Activated T-cell treated with anti-CD3 and anti-CD28 coated beads, Interleukin-2, amount 50 U/mL, for 24 hours (primary cell): ENCODE measurements around the gene AGAP1.

Experiments used
- DNase-seq: peaks from one replicate; pipeline ENCODE4 v3.0.0-alpha.2; 2020
- H3K27ac Mint-ChIP-seq: 2 replicates; pipeline ENCODE4 v1.8.0; 2020; ENCODE audit warnings: mild to moderate bottlenecking, mixed read lengths
- H3K27me3 Mint-ChIP-seq: 2 replicates; pipeline ENCODE4 v1.8.0; 2020; ENCODE audit warnings: mixed read lengths
- H3K36me3 Mint-ChIP-seq: 2 replicates; pipeline ENCODE4 v1.8.0; 2020; ENCODE audit warnings: low read depth, mixed read lengths
- H3K4me1 Mint-ChIP-seq: 2 replicates; pipeline ENCODE4 v1.8.0; 2020; ENCODE audit warnings: low read depth, mixed read lengths
- H3K4me3 Mint-ChIP-seq: 2 replicates; pipeline ENCODE4 v1.8.0; 2020; ENCODE audit warnings: mild to moderate bottlenecking, moderate library complexity, mixed read lengths
- H3K9me3 Mint-ChIP-seq: 2 replicates; pipeline ENCODE4 v1.8.0; 2020; ENCODE audit warnings: mixed read lengths

Gene AGAP1

DNA sequence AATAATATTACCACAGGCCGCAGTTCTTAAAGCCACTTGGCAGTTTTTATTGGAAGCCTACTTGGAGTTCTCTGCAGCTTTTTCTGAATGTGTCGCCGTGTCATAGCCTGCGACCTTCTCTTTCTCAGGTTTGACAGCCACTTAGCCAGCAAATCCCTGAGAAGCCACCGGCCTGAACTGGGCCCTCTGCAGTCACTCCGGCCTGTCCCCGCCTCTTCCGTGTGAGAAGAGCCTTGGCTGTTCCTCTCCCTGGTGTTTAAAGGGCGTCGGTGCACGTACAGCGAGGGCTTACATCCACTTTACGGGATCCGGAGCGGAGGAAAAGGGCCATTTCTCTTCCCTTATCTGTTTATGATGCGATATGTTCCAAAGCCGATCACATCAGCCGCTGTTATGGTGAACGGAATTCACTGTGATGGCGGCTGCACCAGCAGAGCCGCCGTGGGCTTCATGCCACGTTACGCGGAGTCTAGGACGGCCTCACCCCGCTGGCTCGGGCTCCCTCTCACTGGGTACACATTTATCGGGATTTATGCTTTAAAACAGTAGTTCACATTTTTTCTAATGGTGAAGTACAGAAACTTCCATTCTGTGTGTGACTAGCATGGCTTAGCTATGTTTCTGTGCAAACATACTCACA lies 607.6 kb downstream of the AGAP1 start:
- Mint-ChIP-seq H3K36me3 (no peaks in the 10 kb centered on the region), H3K9me3 (no peaks in the 10 kb centered on the region), H3K27me3 (peaks cover 3% of the 10 kb centered on the region), H3K4me1 (no peaks in the 10 kb centered on the region), H3K27ac (no peak overlapping the region), H3K4me3 (no peak overlapping the region)
- DNase-seq: no peak

DNA sequence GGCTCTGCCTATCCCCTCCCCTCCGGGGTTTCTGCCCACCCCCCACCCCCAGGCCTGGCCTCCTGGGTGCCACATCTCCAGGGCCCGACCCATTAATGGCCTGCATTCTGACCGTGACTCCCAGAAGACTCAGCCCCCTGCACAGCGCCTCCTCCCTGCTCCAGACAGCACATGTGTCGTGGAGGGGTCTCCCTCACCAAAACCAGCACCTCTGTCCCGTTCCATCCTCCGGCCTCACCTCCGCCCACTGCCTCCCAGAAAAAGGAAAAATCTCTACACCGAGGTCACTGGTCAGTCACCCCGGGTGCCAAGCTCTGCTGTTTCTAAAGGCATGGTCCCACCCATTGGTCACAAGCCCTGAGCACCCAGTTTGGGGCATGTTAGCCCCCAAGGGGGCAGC lies 609.1 kb downstream of the AGAP1 start:
- no peak overlapping the region for H3K27ac Mint-ChIP-seq
- H3K9me3 Mint-ChIP-seq: no peaks in the 10 kb centered on the region
- peaks cover 9% of the 10 kb centered on the region for H3K27me3 Mint-ChIP-seq
- DNase-seq: no peak
- no peak overlapping the region for H3K4me3 Mint-ChIP-seq
- no peaks in the 10 kb centered on the region for H3K4me1 Mint-ChIP-seq
- no peaks in the 10 kb centered on the region for H3K36me3 Mint-ChIP-seq

DNA sequence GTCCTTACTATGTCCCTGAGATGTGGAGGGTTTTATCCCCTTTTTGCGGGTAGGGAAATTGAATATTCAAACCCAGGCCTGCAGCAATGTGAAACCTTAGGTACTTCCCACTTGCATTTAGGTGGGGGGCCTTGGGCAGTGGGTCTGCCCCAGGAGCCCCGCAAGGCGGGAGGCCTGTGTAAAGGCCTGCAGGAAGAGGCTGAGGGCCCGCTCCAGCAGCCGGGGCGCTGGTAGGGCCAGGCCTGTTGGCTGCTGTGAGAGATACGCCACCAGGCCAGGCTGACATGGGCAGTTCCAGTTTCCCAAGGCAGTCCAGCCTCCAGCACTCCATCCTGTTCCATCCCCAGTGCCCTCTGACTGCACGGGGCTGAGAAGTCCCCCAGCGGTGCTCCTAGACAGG lies 610.1 kb downstream of the AGAP1 start:
- no peaks in the 10 kb centered on the region for H3K36me3 Mint-ChIP-seq
- H3K27ac Mint-ChIP-seq: no peak overlapping the region
- no peaks in the 10 kb centered on the region for H3K4me1 Mint-ChIP-seq
- no peak for DNase-seq
- no peak overlapping the region for H3K4me3 Mint-ChIP-seq
- H3K27me3 Mint-ChIP-seq: peaks cover 19% of the 10 kb centered on the region
- no peaks in the 10 kb centered on the region for H3K9me3 Mint-ChIP-seq

DNA sequence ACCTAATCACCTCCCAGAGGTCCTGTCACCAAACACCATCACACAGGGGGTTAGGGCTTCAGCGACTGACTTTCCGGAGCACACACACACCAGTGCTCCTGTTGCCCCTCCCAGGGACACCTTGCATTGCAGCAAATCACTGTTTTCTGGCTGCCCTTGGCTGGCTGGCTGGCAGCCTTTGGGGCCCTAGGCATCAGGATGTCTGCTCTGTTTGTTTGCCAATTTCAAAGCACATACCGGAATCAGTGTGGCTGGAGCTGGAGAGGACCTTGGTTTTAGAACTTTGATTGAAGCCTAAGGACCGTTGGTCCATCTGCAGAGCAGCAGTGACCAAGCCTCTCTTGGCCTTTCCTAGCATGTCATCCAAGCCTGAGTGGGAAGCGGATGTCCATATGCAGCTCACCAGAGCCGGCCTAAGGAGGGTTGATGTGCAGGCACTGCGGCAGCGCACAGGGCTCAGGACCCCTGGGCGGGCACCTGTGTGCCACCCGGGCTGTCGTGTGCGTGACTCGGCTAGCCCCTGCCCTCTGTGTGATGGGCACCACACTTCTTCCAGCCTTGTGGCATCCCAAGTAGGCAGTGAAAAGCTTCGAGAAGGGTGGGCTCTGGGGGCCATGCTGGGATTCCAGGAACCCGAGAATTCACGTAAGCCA lies 612.2 kb downstream of the AGAP1 start:
- peaks cover 25% of the 10 kb centered on the region for H3K27me3 Mint-ChIP-seq
- no peaks in the 10 kb centered on the region for H3K9me3 Mint-ChIP-seq
- H3K27ac Mint-ChIP-seq: no peak overlapping the region
- DNase-seq: no peak
- H3K4me1 Mint-ChIP-seq: no peaks in the 10 kb centered on the region
- H3K4me3 Mint-ChIP-seq: no peak overlapping the region
- no peaks in the 10 kb centered on the region for H3K36me3 Mint-ChIP-seq

DNA sequence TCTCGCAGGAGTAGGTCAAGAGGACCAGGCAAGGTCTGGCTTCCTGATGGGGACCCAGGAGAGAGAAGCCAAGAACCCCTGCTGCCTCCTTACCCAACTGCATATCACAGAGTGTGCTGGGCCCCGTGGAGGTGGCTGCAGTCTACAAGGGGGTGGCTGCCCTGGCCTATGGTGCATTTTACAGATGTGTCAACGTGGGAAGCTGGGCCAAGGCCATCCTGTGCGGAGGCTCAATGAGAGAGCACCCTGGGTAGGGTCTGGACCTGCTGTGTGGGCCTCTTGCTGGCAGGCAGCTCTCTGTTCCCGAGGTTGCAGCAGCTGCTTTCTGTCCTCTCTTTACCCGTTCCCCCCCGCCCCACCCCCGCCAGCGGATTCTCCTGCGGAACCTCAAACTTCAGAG lies 612.9 kb downstream of the AGAP1 start:
- Mint-ChIP-seq H3K4me3 (no peak overlapping the region), H3K9me3 (no peaks in the 10 kb centered on the region), H3K27me3 (peaks cover 25% of the 10 kb centered on the region), H3K27ac (no peak overlapping the region), H3K36me3 (no peaks in the 10 kb centered on the region), H3K4me1 (no peaks in the 10 kb centered on the region)
- DNase-seq: no peak

DNA sequence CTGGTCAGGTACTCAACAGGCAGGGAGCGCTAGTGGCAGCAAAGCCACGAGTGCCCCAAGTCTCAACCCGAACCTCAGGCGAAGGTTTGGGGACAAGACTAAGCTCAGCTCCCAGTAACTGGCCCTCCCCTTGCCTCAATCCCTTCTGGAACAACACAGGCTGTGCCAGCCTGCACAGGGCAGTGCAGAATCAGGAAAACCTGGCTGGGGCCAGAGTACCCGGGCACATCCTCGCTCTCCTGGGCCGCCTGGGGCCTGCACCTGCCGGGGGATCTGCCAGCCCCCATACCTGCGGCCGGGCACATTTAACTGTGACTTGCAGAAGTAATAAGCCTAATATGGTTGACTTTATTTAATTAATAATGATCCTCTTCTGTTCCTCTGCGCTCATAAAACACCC lies 613.7 kb downstream of the AGAP1 start:
- no peak overlapping the region for H3K27ac Mint-ChIP-seq
- no peaks in the 10 kb centered on the region for H3K4me1 Mint-ChIP-seq
- H3K27me3 Mint-ChIP-seq: peaks cover 27% of the 10 kb centered on the region
- no peaks in the 10 kb centered on the region for H3K36me3 Mint-ChIP-seq
- no peaks in the 10 kb centered on the region for H3K9me3 Mint-ChIP-seq
- H3K4me3 Mint-ChIP-seq: no peak overlapping the region
- DNase-seq: no peak

DNA sequence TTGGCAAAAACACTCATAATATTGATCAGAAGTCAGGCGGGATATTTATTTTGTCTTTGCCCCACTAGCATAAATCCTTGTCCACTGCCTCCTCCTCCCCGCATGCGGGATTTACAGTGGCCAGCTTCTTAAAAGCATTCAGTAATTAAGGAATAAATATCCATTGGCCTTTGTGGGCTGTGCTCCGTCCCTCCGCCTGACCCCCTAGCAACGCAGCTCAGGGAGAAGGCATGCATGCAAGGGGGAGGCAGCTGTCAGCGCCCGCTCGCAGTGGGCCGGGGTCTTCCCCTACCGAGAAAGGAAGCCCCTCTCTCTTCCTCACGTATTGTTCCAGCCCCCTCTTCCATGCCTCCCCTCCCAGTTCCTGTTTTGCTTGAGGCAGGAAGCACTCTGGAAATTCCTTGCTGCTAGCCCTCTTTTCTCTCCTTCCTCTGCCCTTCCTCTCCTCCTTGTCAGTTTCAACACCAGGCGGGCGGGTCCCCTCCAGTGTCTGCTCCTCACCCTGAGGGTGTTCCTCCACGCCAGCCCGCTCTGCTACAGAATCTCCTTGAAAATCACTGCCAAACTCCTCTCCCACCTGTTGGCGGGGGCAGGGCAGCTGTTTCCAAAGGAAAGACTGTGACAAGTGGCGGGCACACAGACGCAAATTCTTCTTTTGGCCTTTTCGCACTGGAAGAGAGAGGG lies 614.2 kb downstream of the AGAP1 start:
- no peaks in the 10 kb centered on the region for H3K4me1 Mint-ChIP-seq
- no peaks in the 10 kb centered on the region for H3K36me3 Mint-ChIP-seq
- H3K9me3 Mint-ChIP-seq: no peaks in the 10 kb centered on the region
- no peak overlapping the region for H3K4me3 Mint-ChIP-seq
- H3K27me3 Mint-ChIP-seq: peaks cover 25% of the 10 kb centered on the region
- no peak for DNase-seq
- H3K27ac Mint-ChIP-seq: no peak overlapping the region

DNA sequence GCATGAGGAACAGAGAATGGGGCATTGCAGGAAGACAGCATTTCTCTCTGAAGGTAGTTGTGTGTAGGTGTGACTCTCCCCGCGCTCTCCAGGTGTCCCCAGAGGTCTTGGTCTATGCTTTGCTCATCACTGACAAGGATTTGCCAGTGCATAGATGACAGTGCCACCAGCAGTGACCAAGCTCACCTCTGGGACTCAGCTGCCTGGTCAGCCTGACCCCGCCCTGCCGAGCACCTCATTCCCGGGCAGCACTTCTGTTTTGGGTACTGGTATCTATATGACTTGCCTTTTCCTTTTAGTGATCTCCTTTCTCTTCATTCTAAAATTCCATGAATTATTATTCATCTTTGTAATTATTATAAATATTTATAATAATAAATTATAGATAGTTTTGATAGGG lies 615.2 kb downstream of the AGAP1 start:
- Mint-ChIP-seq H3K9me3 (no peaks in the 10 kb centered on the region), H3K27ac (no peak overlapping the region), H3K4me1 (no peaks in the 10 kb centered on the region), H3K27me3 (peaks cover 24% of the 10 kb centered on the region), H3K36me3 (no peaks in the 10 kb centered on the region), H3K4me3 (no peak overlapping the region)
- no peak for DNase-seq

DNA sequence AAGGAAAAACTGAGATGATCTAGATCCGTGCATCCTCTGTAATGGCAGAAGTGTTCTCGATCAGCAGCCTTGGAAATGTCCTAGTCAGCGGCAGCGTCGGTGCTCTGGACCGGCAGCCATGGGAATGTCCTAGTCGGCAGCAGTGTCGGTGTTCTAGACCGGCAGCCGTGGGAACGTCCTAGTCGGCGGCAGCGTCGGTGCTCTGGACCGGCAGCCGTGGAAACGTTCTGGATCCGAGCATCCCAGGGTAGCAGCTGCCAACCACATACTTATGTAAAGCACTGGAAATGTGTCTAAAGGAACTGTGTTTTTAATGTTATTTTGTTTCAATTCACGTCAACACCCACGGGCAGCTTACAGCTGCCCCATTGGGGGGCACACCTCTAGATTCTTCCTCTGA lies 615.6 kb downstream of the AGAP1 start:
- Mint-ChIP-seq H3K36me3 (no peaks in the 10 kb centered on the region), H3K4me3 (no peak overlapping the region), H3K4me1 (no peaks in the 10 kb centered on the region), H3K9me3 (no peaks in the 10 kb centered on the region), H3K27ac (no peak overlapping the region), H3K27me3 (peaks cover 24% of the 10 kb centered on the region)
- no peak for DNase-seq

DNA sequence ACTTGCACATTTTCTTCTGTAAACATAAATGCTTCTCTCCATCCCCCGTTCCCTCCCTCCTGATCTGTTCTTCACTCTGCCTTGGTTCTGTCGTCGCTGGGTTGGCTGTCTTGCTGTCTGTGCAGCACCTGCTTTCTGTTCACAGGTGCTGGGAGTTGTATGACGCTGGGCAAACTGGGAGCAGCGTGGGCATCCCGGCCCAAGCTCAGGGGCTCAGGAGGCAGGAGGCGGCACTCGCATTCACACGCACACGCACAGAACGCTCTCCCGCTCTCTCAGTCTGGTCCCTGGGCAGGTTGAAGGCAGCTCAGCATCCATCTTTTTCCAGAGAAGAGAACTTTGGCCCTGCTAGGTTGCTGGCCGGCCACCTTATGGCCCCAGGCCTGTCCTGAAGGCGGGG lies 618.6 kb downstream of the AGAP1 start:
- DNase-seq: no peak
- Mint-ChIP-seq H3K36me3 (no peaks in the 10 kb centered on the region), H3K9me3 (no peaks in the 10 kb centered on the region), H3K4me3 (no peak overlapping the region), H3K27me3 (peaks cover 21% of the 10 kb centered on the region), H3K27ac (no peak overlapping the region), H3K4me1 (no peaks in the 10 kb centered on the region)

DNA sequence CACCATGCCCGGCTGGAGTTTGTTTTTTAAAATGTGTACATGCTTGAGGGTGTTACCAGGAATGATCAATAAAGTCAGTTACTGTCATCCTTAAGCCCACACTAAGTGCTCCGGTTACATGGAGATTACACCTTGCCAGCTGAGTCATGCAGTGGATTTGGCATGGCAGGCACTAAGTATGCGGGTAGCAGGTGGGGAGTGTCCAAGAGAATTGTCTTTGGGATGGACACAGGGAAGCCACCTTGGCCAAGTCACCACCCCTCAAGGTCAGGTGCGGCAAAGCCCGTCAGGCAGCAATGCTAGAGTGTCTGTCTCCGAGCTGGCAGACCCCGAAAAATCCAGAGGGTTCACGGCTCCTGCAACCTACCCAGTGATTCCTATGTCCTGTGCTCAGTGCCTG lies 619.6 kb downstream of the AGAP1 start:
- no peak for DNase-seq
- no peak overlapping the region for H3K4me3 Mint-ChIP-seq
- H3K36me3 Mint-ChIP-seq: no peaks in the 10 kb centered on the region
- no peak overlapping the region for H3K27ac Mint-ChIP-seq
- peaks cover 18% of the 10 kb centered on the region for H3K27me3 Mint-ChIP-seq
- H3K9me3 Mint-ChIP-seq: no peaks in the 10 kb centered on the region
- no peaks in the 10 kb centered on the region for H3K4me1 Mint-ChIP-seq

DNA sequence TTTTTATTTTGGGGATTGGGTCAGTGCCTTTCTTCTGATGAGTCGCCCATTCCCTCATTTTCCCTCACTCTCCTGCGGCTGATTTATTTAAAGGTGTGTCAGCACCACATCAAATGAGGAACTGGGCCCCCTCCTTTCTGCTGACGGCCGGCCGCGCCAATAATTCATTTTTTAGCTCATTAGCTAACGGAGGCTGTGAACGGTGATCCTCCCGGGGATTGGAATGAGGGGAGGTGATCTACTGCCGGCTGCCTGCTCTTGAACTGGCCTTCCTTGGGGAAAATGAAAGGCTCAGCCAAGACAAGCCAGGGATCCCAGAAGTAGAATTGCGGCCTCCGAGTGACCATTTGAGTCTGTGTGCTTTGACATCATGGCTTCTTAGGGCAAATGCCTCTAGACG lies 620.1 kb downstream of the AGAP1 start:
- Mint-ChIP-seq H3K27ac (no peak overlapping the region), H3K27me3 (peaks cover 17% of the 10 kb centered on the region), H3K4me3 (no peak overlapping the region), H3K36me3 (no peaks in the 10 kb centered on the region), H3K9me3 (no peaks in the 10 kb centered on the region), H3K4me1 (no peaks in the 10 kb centered on the region)
- DNase-seq: no peak

DNA sequence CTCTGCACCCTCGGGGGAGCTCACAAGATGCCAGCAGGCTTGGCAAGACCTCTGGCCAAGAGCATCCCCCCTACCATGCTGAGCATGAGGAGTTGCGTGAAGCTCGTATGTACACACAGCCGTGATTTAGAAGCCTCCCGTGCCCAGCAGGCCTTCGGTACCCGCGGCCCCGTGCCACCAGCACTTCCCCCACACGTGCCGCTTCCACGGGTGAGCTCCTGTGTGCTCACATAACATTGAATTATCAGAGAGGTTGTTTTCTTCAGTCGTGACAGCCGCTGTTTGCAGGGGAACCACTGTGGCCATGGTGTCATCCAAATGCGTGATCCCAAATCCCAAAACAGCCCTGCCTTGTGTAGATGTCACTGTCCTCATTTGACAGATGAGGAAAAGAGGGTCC lies 621.1 kb downstream of the AGAP1 start:
- no peaks in the 10 kb centered on the region for H3K4me1 Mint-ChIP-seq
- H3K9me3 Mint-ChIP-seq: no peaks in the 10 kb centered on the region
- H3K4me3 Mint-ChIP-seq: no peak overlapping the region
- DNase-seq: no peak
- H3K36me3 Mint-ChIP-seq: no peaks in the 10 kb centered on the region
- no peak overlapping the region for H3K27ac Mint-ChIP-seq
- peaks cover 21% of the 10 kb centered on the region for H3K27me3 Mint-ChIP-seq

DNA sequence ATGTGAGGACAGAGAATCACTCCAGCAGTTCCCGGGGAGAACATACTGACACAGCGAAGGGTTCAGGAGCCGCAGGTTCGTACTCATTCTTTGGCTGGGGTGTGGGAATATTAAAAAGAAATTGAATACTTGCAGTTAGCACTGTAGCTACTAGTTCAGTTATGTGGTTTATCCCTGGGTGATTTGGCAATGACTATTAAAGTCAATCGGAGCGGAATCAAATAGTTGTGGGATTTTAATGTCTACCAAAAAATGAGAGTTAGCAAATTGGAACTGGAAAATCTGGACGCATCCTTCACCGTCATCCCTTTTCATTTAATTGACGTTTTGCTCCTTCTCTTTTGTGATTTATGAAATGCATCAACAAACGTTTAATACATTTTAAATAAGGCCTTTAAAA lies 623.6 kb downstream of the AGAP1 start:
- Mint-ChIP-seq H3K27ac (no peak overlapping the region), H3K36me3 (no peaks in the 10 kb centered on the region), H3K4me3 (no peak overlapping the region), H3K4me1 (no peaks in the 10 kb centered on the region), H3K27me3 (peaks cover 34% of the 10 kb centered on the region), H3K9me3 (no peaks in the 10 kb centered on the region)
- no peak for DNase-seq

DNA sequence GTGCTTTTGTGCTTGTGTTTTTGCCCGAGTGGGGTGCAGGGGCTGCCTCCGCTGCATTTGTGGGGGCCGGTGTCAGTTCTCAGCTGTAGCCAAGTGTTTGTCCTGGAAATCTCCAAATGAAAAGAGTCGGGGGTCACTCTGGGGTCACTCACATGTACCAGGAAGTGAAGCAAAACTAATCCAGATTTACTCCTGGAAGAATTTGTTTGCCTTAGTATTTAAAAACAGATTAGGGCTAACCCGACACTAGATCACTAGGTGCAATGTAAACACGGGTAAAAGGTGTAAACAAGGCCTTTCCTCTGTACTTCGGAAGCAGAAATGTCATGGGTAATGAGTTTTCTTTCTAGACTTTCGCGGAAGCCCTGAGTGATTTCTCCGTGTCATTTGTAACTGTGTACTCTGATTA lies 624.0 kb downstream of the AGAP1 start:
- H3K4me3 Mint-ChIP-seq: no peak overlapping the region
- no peak for DNase-seq
- H3K4me1 Mint-ChIP-seq: no peaks in the 10 kb centered on the region
- H3K9me3 Mint-ChIP-seq: no peaks in the 10 kb centered on the region
- peaks cover 33% of the 10 kb centered on the region for H3K27me3 Mint-ChIP-seq
- H3K27ac Mint-ChIP-seq: no peak overlapping the region
- no peaks in the 10 kb centered on the region for H3K36me3 Mint-ChIP-seq
